Ramos (cell line): ENCODE measurements around the gene OST4.
"Not testable (repeated sequence)": the region's sequence is repeated elsewhere in the genome, so short reads cannot be mapped to it uniquely, and the experiment has no call there.

Source experiments
- in situ Hi-C: fragments of 300-500 bp; cut with MboI; formaldehyde crosslinking; loops from one replicate; pipeline ENCODE4 v1.14.3; 2022; ENCODE audit warnings: low sequenced_read_pairs; ENCODE audit not compliant: unreplicated experiment

OST4 gene

DNA sequence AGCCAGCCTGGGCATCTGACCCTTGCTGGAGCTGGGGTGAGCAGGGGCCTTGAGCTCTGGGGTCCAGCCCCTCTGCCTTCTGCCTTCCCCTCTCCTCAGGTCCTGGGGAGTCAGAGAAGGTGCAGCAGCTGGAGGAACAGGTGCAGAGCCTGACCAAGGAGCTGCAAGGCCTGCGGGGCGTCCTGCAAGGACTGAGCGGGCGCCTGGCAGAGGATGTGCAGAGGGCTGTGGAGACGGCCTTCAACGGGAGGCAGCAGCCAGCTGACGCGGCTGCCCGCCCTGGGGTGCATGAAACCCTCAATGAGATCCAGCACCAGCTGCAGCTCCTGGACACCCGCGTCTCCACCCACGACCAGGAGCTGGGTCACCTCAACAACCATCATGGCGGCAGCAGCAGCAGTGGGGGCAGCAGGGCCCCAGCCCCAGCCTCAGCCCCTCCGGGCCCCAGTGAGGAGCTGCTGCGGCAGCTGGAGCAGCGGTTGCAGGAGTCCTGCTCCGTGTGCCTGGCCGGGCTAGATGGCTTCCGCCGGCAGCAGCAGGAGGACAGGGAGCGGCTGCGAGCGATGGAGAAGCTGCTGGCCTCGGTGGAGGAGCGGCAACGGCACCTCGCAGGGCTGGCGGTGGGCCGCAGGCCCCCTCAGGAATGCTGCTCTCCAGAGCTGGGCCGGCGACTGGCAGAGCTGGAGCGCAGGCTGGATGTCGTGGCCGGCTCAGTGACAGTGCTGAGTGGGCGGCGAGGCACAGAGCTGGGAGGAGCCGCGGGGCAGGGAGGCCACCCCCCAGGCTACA, 10.7 kb upstream of the OST4 start:
- in situ Hi-C loops, result loop anchor here (10.0 kb wide), 1 partner anchor 117 kb away; no protein-coding TSS in a partner anchor

DNA sequence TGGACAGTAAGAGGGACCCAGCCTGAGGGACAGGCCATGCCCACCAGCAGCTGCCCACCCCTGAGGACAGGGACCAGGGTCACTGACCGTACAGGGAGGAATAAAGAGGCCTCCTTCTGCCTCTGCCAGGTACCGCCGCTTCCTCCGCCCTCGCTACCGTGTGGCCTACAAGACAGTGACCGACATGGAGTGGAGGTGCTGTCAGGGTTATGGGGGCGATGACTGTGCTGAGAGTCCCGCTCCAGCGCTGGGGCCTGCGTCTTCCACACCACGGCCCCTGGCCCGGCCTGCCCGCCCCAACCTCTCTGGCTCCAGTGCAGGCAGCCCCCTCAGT, 9.1 kb upstream of the OST4 start:
- in situ Hi-C loops, result loop anchor here (10.0 kb wide), 1 partner anchor 116 kb away; no protein-coding TSS in a partner anchor

DNA sequence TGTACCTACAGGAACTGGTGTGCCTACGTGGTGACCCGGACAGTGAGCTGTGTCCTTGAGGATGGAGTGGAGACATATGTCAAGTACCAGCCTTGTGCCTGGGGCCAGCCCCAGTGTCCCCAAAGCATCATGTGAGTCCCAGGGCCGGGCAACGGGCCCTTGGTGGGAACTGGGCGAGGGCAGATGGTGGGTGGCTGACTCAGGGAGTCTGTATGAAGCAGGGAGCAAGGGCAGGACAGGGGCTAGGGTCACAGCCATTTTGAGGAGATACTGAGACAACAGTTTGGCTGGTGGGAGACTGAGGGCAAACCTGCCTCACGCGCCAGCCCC, 8.7 kb upstream of the OST4 start:
- in situ Hi-C loops, result loop anchor here (10.0 kb wide), 1 partner anchor 115 kb away; no protein-coding TSS in a partner anchor

DNA sequence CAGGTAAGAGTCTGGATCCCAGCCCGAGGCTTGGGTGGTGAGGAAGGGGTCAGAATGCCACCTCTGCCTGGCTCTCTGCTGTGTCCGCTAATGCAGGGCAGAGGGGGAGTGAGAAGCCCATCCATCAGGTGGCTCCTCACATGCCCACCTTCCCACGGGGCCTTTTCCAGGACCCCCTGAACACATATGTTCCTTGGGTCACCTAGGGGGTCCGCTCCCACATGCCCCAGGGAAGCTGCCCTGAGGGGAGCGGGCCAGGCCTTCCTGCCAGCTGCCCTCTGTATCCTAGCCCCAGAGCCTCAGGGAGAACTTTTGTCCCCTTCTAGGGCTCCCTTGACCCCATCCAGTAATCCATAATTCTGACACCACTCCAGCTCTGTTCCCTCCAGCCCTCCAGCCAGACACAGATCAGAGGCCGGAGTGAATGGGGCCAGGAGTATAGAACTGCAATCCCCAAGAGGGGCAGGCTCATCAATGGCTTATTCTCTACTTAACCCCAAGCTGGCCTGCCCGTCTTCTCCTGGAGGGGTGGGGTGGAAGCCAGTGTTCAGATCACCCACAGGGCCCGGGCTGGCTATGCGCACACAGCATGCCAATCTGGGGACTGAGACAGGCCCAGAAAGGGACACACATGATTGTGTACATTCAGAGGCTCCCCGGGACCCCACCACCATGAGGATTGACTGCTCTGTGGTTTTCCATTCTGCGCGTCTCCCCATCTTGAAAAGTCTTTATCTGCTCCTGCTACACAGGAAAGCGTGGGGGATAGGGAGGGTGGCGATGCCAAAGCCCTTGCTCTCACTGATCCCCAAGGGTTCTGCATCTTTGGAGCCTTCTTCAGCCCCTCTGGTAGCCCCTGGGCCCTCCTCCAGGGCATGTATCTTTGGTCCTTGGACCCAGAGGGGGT, 8.0 kb upstream of the OST4 start:
- in situ Hi-C loops, result loop anchor here (10.0 kb wide), 1 partner anchor 115 kb away; no protein-coding TSS in a partner anchor

DNA sequence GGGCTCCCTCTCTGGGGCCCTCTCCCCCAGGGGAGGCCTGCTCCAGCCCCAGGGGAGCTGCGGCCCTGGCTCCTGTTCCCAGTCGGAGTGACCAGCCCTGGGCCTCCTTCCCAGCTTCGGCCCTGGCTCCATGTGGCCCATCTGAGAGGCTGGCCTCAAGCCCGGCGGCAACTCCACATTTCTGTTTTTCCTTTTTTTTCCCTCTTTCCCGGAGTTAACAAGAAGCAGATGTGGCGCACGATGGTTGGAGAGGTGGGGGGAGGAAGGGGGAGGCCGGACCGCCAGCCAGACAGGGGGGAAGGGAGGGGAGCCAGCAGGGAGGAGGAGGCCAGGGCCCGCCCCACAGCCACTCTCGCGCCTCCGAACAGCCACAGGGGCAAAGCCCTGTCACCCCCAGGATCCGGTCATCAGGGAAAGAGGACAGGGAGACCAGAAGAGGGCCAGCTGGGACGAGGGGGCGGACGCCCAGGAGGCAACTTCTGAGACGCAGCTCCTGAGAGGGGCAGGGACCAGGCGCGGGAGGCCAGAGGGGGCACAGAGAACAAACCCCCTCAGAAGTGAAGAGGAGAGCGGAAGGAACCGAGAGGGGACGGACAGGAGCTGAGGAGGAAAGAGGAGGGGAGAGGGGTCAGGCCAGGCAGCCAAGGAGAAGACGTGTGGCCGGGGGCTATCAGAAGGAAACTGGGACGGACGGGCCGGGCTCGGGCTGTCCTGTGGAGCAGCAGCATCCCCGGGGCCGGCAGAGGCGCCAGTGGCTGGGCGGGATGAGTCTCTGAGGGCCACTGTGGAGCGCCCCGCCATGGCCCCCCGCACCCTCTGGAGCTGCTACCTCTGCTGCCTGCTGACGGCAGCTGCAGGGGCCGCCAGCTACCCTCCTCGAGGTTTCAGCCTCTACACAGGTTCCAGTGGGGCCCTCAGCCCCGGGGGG, 7.1 kb upstream of the OST4 start, which contains the start of gene EMILIN1:
TSS of gene EMILIN1 (plus strand) at position 349 of the 928 bp plus-strand sequence. CDS start at position 800, 451 bp downstream.
- in situ Hi-C loops, result no loop called here

DNA sequence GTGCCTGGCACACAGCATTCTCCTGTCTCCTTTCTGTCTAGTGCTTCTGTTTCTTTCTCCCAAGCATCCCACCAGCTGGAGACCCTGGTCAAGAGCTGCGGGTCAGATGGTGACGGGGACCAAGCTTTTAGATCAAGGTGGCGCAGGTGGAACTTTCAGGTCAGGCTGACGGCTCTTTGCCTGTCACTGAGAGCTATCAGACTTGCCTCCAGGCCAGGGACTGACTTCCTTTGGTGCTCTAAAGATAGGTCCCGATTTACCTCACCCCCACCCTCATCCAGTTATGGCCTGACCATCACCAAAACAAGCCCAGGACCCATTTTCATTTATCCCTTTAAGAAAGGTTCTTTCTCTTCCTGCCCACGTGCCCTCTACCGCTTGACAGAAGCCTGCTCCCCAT, 5.8 kb upstream of the OST4 start:
- in situ Hi-C loops, result no loop called here

DNA sequence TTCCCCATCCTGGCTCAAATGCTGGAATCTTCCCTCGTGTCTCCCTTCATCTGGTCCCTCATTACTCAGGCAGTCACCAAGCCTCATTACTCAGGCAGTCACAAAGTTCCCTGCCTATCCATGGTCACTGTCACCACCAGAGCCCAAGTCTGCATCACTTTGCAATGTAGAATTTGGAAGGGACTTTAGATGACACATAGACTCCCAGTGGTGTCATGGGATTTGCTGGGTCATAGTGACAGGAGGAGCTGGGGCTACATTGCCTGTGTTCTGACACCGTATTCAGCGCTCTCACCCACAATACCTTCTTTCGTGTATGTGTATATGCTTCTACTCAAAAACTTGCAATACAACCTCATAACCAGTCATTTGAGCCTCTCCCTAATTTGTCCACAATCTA, 4.9 kb upstream of the OST4 start:
- in situ Hi-C loops, result no loop called here

DNA sequence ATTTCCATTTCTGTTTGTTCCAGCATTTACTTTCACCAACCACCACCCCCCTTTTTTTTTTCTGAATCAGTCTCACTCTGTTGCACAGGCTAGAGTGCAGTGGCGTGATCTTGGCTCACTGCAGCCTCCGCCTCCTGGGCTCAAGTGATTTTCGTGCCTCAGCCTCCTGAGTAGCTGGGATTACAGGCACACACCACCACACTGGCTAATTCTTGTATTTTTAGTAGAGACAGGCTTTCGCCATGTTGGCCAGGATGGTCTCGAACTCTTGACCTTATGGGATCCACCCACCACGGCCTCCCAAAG, 4.1 kb upstream of the OST4 start:
- in situ Hi-C loops, result not testable (repeated sequence)

DNA sequence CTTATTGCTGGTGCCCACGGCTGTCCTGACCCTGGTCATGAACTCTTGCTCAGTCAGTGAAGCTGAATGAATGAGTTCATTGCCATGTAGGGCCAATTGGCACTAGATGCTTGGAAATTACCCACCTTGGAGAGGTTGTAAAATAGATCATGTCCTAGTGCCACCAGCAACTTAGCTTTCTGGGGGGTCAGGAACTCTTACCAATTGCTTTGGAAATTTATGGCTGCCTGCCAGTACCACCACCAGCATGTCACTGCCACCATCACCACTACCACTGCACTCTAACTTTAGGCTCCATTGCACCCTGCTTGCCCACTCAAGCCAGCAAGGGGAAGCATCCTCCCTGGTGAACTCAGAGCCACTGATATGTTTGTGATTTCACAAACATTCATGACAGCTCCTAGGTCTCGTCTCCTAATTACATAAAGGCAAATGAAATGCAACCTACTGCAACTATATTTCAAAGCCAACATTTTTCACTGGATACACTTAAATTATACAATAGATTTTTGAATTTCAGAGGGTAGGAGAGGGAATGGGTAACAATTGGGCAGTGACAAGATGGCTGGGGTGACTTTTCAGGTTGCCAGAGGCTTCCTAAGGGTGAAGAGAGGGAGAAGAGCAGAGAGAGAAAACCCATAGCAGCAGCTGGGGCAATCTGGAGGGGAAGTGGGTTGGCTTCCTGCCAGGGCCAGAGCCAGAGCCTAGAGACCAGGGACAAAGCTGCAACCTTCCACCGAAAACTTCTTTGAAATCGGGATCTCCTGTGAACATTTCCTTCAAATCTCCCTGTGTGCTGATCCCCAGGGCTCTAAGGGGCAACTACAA, 3.5 kb upstream of the OST4 start:
- in situ Hi-C loops, result no loop called here

DNA sequence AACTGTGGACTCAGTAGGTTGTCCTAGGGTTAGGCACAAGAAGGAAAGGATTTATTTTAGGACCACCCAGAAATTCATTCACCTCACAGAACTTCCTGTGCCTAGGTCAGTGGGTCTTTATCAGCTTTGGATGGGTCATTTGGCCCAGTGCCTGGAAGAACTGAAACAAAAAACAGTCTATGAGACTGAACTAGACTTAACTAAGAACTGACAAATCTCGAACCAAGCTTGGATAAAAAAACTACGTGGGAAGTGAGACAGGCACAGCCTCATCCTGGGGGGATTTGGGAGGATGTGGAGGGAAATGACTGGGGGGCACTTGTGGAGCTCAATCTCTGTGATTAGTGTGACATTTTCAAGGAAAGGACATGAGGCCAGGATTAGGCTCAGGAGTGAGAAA, 2.3 kb upstream of the OST4 start:
- in situ Hi-C loops, result no loop called here

DNA sequence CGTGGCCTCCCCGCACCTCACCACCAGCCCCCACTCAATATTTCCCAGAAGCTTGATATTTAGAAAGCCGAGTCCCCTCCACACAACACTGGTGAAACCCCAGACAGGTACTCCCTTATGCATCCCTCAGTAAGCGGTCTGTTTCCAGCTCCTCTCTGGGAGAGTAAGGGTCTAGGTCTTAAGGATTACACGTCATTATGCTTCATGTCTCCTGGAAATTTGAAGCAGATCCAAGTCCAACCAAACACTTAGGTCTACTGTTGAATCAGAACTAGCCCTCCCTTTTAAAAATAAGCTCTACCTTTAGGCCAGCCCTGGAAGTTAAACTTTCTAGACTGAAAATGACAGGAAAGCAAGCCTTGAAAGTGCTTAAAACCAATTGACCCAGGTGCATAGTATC, 1.5 kb upstream of the OST4 start:
- in situ Hi-C loops, result no loop called here

DNA sequence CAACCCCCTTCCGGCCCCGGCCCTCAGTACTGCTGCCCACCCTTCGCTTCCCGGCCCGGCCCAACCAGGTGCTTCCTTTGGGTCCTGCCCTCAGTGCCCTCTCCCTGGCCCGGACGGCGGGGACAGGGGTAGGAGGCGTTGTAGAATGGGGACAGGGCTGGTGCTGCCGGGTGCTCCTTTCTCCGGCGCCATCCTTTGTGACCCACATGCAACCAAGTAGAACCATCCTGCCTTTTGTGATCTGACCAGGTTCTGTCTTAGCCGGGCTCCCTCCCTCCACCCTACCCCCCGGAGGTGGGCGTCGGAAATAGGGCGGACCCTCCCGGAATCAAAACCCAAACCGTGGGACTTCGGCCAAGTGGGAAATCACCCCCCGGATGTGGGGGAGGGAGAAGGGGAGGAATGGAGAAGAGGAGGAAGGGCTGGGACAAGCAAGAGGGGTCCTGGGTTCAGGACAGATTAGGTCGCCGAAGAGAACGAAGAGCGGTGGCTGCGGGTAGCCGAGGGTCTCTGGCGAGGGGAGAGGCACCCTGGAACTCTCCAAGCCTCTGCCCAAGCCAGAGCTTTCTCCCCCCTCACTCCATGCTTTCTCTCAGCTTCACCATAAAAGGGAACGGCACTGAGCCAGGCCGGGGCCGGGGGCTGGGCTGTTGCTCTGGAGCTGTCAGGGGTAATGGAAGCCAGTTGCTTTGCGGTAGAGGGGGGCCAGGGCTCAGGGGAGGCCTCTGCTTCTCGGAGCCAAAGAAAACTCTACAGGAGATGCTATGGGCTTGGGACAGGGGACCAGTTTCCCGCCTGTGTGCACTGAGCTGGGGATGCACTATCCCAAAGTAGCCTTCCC, 756 bp upstream of the OST4 start:
- in situ Hi-C loops, result no loop called here

DNA sequence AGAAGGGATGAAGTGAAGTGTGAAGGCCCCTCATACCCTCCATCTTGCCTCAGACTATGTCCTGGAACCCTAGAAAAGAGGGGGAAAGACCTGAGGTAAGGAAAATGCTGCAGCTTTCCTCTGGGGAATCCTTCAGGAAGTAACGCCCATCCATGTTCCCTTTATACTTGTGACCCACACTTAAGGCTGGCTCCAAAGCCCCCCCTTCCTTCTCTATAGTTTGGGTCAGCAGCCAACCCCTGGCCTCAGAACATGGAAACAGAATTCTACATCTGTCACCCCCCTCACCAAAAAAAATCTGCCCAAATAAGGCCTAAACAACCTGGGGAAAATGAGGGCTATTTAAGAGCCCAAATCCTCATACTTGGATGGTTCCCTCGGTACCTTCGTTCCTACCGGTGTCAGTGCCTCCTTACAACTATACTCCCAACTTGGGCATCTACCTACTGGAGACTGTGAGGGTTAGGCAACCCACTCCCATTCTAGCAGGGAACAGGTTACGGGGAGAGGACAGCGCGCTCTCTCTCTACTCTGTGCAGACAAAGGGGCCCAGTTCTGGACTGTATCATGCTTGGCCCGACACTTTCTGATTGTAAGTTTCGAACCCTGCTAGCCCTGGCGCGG, 689 bp downstream of the OST4 start:
- in situ Hi-C loops, result no loop called here

DNA sequence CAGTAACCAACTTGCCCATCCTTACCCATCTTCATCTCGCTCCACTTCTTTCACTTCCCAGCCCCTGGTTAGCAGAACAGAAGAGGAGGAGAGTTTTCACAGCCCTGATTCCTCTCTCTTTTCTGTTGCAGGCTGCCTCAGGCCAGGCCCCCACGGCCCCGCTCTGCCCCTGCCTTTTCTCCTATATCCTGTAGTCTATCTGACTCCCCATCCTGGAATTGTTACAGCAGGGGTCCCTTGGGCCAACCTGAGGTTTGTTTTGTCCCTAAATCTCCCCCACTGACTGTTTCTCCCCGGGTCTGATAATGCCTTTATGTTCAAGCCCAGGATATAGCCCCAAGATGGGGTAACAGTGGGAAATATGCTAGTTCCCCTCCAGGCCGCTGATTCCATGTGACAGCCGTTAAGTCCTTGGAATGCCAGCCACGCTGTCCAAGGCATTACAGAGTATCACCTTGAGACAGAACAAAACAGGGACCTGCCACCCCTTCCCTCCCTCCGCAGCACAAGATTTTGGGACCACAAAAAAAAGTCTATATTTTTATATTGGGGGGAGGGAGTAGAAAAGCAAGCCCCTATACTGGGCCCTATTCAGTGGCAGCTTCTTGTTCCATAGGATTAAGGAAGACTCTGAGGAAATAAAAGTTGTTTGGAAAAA, 1.4 kb downstream of the OST4 start:
- in situ Hi-C loops, result no loop called here

DNA sequence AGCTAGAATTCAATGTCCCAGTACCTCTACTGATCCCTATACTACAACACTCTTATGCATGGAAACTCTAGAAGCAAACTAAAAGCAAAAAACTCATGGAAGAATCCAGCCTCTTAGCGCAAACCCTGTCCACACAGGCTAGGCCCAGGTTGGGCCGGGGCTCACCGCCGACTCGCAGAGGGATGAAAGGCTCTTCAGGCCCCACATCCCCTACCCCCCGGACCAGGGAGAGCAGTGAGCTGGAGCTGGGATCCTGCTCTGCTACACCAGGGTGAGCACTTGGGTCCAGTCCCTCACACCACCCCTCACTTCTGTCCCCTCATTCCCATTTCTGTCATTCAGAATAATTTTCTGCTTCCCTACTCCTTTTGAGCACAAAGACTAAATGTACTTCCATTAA, 2.0 kb downstream of the OST4 start:
- in situ Hi-C loops, result no loop called here

DNA sequence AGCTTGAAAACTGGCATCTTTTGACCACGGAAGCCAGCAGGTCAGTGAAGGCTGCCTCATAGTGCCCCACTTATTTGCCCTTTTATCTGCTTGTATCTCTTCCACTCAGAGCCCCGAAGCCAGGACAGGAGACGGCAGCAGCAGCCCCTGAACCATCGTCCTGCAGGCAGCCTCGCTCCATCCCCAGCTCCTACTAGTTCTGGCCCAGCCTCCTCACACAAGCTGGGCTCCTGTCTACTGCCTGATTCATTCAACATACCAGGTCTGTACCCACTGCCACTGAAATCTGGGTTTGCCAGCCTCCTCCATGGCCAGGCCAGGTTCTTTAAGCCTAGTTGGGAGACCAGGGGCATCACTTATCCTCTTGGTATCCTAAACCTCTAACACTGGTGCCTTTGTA, 4.1 kb downstream of the OST4 start:
- in situ Hi-C loops, result no loop called here

DNA sequence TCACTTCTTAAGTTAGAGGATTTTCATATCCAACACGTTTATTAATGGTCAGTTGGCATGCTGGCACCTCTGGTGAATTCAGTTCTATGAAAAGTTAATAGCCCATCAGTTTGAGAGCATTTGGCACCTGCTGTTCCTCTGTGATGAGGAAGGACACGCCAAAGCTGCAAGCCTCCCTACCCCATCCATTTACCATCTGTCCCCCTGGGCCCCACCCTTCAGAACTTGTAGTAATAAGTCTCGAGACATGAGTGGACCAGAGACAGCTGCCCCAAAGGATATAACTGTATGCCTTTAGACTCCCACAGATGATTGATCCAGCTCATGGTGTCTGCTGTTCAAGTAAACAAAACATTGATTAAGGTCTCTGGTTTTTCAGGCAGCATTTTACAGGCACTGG, 6.3 kb downstream of the OST4 start:
- in situ Hi-C loops, result no loop called here

DNA sequence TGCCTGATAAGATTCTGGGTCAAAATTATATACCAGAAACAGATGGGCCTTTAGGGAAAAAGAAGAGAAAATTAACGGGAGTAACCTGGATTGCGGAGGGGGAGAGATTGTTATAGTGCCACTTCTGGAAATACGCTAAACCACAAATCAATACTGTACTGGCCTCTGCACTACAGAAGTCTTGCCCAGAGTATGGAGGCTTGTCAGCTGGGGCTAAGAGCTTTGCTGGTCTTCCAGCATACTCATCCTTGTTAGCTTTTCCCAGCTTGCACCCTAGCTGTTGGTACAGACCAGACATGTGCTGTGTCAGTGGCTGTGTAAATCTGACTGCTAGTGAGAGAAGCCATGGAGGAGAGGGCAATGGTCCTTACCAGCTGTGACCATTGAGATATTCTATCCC, 11.1 kb downstream of the OST4 start:
- in situ Hi-C loops, result no loop called here
